Vagina (tissue), 2 donors: ENCODE results near the gene CD40LG.

Experiments
- CTCF ChIP-seq, 3 experiments: fragments of 450-650 bp in 2 of 3; fragments of 200-600 bp in 1 of 3; sonication (generic) in 1 of 3; IDR thresholded peaks; one replicate each; pipeline ENCODE4 v1.5.1; 2017 to 2019; ENCODE audit warnings: antibody characterized with exemption in 3 of 3, mild to moderate bottlenecking in 2 of 3, moderate library complexity in 2 of 3
- POLR2A ChIP-seq, 2 donors: fragments of 450-650 bp; IDR thresholded peaks; one replicate each; pipeline ENCODE4 v1.6.1; 2017; ENCODE audit warnings: antibody characterized with exemption in 2 of 2, mild to moderate bottlenecking in 2 of 2, moderate library complexity in 2 of 2
- POLR2AphosphoS5 ChIP-seq, 2 donors: sonication (generic); formaldehyde crosslinking; IDR thresholded peaks; one replicate each; pipeline ENCODE4 v1.9.0; 2017; ENCODE audit warnings: antibody characterized with exemption in 2 of 2, mild to moderate bottlenecking in 2 of 2, low read depth in 1 of 2; ENCODE audit not compliant: insufficient read depth in 1 of 2

- TF ChIP-seq CTCF (IDR thresholded peaks at IDR 0.05) (no peak), POLR2AphosphoS5 (IDR thresholded peaks at IDR 0.05; ENCODE audit: insufficient read depth in 1 of 2, low read depth in 1 of 2) (no peak), POLR2A (IDR thresholded peaks at IDR 0.05) (no peak)
Measured at GRCh38 chrX:136619899-136620505, 28.0 kb upstream of the CD40LG start.
